CD4-positive, alpha-beta T cell treated with Interleukin-15 for 1 hour (primary cell): Measurements from ENCODE around the gene SPARC.

ENCODE experiments used
- DNase-seq: peaks from one replicate; pipeline ENCODE4 v3.0.0-alpha.2; 2020

Gene SPARC

DNA sequence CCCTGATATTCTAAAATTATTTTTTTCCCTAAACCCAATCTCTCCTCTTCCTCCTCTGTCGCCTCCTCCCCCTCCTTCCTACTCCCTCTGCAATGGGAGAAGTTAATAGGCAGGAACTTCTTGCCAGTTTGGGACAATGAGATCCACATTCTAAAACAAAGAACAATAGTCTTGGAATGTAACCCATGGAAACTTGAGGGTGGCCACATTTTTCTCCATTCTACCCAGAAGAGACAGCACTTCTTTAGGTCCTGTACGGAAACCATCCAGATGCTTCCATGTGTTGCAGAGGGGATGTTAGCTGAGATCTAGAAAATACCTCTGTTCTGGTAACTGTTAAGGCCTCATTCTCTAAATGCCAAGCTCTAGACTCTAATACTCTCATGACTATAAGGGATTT is 10.0 kb downstream of the SPARC start:
- no peak for DNase-seq

DNA sequence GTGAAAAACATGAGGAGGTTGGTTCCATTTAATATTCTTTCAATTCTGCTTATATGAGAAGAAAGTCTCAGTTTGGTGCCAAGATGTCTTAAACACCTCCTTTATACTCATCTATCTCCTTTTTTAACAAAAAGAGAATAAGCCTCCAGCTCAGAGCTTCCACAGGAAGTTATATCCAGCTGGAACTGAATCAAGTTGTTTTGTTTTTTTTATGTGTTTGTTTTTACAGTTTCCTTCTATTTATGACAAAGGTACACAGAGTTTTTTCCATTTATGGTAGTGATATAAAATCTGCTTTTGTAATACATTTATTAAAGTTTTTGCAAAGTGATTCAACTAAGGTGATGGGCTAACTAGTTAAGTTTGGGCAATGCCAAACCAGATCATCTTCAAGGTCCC is 10.4 kb downstream of the SPARC start:
- DNase-seq, result no peak

DNA sequence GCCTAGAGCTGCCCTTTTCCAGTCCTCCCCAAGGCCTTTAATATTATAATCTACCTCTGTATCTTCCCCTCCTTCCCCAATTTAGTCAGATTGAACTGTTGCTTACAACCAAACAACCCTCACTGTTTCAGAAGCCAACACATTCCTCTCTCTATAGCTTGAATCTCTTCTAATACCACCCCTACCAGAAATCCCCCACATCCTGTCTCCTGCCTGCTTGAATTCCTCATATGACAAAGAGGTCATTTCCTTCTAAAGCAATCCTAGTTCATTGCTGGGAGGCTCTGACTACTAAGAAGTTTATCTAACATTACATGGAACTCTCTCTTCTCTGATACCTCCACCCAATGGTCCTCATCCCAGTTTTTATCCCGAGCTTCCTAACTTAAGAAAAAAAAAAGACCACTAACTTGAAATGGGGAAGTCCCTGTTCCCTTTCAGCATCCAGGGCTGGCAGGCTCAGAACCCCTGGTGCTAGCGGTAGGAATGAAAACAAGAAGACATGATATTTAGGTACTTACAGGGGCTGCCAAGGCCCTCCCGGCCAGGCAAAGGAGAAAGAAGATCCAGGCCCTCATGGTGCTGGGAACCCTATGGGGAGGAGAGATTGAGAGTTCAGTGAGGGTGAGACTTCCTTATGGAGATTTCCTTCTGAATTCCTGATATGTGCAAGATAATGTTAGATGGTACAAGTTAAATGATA is 11.0 kb downstream of the SPARC start:
- DNase-seq, result no peak

GRCh38 chr5:151674626-151675610 is 11.8 kb downstream of the SPARC start:
- DNase-seq, result no peak

GRCh38 chr5:151673421-151673820 is 13.3 kb downstream of the SPARC start:
- no peak for DNase-seq

GRCh38 chr5:151672516-151672915 is 14.2 kb downstream of the SPARC start:
- no peak for DNase-seq

DNA sequence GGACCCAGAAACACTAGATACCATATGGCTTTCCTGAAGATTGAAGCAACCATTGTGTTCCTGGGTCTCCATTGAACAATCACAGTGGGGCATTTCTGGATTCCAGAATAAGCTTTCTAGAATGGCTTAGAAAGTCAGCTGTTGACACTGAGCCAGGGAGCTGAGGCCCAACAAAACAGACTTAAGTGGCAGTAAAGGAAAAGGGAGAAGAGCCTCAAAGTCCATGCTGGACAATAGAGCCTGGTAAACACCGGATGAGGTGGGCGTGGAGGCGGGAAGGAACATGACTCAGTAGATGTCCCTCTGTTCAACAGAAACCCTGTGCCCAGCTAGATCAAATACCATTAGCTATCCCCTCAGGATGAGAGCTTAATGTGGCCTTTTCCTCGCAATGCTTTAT is 14.8 kb downstream of the SPARC start:
- no peak for DNase-seq

DNA sequence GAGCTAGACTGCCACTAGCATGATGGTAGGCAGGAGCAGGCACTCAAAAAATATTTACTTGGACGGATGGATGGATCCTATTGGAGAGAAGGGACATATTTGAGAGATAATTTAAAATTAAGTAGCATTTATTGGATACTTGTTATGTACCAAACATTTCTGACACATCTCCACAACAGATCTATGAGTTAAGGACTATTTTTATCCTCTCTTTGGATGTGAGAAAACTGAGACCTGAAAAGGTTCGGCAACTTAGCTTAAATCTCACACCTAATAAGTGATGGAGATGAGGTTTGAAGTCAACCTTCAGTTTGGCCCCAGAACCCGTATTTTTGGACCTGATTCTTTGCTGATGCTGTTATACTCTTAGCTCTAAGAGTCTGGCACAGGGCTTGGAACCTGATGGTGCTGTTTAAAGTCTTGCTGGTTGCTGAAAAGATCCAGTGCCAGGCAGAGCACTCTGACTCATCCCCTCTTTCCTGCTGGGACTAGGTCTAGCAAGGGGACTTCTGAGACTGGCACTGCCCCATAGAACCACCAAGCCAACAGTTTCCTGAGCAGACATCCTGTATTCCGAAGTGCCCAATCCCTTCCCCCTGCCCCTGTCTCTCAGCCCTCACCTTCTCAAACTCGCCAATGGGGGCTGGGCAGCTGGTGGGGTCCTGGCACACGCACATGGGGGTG is 15.6 kb downstream of the SPARC start:
- DNase-seq, result no peak

DNA sequence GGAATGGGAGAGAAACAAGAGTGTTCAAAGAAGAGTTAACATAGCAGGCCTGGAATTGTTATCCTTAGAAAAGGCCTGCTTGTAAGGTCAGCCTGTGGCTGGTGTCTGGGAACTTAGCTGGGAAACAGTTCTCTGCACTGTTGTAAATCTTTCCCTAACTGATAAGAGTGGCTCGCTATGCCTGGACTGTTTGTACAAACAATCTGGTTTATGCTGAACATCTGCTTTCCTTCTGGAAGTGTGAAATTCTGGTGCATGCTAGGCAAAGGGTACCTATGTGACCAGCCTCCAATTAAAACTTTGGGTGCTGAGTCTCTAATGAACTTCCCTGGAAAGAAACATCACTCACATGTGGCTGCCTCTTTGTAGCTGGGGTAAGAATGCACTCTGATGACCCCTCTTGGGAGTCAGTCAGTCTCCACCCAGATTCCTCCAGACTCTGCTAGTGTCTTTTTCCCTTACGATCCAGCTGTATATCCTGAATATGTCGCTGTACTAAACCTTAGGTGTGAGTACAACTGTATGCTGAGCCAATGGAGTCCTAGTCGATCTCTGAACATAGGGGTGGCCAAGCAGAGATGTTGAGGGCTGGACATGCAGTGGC is 16.5 kb downstream of the SPARC start:
- DNase-seq, result no peak

DNA sequence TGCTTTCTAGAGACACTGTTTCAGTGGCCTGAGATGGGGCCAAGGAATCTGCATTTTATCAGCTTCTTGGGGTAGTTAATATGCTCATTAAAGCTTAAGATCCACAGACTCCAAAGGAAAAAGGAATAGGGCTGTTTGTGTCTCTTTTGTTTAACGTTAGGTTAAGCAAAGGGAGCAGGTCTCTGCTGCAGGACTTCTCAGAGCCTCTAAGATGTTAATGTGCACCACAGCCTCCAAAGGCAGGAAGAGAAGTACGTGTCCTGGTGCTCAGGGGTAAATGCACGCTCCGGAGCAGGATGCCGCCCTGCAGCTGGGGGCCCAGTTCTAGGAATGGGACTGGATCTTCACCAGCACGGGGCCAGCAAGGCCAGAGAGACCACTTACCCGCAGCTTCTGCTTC is 19.6 kb downstream of the SPARC start:
- DNase-seq, result no peak

GRCh38 chr5:151665613-151666012 is 21.1 kb downstream of the SPARC start:
- no peak for DNase-seq

GRCh38 chr5:151664694-151665585 is 21.8 kb downstream of the SPARC start:
- no peak for DNase-seq

DNA sequence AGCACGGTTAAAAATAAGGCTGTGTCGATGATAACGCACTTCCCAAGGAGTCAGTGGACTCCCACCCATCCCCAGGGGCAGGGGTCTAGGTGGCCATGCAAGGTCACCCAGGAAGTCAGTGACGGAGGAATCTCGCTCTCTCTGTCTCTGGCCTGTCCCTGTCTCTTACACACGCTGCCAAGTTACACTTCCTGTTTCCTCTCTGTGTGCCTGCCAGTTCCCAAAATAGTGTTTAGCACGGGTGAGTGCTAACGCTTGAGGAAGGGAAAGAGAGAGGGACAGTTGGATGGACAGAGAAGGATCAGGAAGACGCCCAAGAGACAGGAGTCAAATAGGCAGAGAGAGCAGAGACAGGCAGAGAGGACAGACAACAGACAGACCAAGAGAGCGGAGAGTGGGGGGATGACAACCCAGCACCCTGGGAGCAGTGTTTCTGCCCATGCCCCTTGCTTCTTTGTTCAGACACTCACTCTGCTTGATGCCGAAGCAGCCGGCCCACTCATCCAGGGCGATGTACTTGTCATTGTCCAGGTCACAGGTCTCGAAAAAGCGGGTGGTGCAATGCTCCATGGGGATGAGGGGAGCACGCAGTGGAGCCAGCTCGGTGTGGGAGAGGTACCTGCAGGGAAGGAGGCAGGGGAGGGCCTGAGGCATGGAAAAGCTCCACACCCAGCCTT is 23.0 kb downstream of the SPARC start:
- DNase-seq, result no peak

DNA sequence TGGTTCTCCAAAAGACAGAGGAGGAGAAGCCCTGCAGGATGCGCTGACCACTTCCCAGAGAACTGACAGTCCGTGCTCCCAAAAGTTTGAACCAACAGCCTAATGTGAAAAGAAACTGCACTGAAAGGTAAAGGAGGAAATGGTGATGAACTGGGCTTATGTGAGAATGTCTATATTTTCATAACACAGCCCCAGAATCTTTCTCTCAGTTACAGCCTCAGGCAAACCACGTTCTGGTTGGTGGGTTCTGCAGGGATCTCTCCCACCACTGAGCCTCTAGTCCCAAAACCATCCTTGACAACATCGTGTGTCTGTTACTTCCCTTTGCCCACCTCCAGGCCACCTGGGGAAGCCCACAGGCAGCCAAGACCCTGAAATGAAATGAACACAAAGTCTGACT is 23.9 kb downstream of the SPARC start:
- DNase-seq, result no peak

DNA sequence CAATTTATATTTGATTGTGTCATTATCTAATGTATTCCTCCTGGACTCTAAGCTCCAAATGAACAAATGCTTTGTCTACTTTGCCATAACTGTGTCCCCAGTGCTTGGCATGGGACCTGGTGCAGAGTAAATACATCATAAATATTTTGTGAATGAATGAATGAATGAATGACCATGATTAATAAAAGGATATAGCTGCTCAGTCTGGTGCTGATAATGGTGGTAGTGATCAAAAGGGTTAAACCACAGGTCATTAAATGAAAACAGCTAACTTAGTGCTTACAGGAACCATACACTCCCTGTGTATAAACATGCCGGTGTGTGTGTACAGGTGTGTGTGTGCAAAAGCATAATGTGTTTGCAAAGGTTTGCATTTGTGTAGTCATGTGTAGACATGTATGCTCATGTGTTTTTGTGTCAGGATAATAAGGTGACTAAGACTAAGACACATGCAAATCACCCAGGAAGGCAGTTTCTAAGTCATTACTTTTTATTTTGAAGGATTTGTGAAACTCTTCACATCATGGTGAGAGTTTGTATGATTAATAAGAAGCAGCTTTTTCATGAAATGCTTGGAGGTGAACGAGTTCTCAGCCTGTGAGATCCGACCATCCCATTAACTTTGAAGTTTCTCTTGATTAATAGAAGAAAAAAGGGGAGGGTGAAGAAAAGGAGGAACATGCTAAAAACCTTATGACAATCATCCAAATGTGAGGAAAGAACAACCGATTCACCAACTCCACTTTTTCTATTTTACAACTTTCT is 24.6 kb downstream of the SPARC start:
- no peak for DNase-seq

DNA sequence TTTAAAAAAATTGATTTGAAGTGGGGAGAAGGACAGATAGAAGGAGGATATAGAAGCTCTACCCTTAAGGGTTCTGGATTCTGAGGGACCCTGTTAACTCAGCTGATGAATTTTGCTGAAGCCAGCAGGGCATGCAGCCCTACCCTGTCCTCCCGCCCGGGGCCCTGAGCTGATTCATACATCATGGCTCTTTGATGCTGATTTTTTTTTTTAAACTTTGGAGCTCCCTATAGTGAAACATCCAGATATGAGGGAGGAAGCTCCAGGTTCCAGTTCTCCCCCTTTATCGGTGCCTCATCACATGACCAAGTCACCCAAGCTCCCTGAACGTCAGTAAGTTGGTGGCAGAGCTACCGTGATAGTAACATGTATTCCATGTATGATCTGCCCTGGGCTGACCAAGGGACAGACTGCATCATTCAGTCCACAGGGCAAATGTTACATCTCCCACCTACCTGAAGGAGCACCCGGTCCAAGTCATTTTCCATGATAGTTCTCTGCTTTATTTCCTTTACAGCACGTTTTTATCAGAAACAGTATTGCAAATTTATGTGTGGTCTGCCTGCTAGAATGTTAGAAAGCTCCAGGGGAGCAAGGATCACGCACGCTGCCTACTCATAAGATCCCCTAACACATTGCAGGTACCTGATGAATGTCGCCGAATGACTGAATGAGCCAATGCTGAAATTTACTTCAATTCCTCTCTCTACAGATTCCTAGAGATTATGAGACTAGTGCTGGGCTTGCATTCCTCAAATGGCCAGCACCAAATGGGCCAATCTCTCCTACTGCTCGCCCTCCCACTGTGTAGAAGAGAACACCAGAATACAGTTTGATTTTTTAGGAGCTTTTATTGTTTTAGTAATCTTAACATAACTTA is 25.9 kb downstream of the SPARC start:
- no peak for DNase-seq

DNA sequence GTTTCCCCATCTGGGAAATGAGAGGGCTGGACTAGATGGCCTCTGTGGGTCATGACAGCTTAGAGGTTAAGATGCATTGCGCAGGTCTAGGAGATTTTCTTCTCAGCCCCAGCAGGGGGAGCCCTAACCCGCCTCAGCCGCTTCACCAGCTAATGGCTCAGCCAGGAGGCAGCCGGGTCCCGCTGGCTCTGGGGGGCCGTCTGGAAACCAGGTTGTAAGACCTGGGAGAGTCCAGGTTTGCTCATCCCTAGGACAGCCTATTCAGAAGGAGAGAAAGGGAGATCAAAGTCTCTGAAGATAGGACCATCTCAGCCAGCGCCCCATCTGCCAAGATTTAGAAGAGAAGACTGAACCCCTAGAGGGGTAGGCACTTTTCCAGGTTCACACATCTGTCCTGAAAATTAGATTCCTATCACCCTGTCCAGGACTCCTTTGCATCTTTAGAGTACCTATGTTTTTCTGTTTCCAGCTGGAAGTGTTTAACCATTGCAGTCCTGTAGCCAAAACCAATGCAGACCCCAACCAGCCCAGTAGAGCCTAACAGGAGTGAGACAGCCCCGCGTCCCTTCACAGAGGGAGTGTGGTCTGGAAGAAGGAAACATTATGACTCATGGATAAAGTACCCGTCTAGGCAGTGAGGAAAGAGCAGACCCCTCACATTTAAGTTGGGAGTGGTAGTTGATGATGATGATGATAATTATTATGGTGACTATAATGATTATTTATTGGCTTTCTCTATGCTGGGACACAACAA is 27.5 kb downstream of the SPARC start:
- peak; percentile 80 for DNase-seq

DNA sequence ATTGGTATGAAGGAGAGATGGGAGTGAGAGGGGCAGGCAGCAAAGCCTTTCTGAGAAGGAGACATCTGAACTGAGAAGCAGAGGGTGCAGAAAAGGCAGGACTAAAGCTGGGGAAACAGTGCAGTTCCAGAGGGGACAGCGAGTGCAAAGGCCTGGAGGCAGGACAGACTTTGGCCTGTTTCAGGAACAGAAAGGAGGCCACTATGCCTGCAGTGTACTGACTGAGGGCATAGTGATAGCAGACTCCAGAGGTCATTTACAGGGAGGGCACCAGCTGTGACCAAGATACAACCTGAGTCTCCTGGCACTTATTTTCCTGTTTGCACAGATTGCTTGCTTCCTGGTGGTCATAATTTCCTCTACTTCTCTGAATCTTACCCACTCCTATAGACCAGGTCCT is 29.6 kb downstream of the SPARC start:
- DNase-seq, result no peak

GRCh38 chr5:151656311-151656710 is 30.4 kb downstream of the SPARC start:
- DNase-seq, result no peak
